Measurements from ENCODE around the gene SEPTIN1. TPM values are rescaled to one million over a fixed set of nuclear protein-coding genes. Genes with fewer than 3 reads are reported as not detected.
A peak's percentile ranks its signal among the peaks of the same experiment; 100 is the strongest.

SEPTIN1 gene
- polyA plus RNA-seq (2012; ENCODE audit: low read depth, missing spikeins) = 80.3 TPM

- peak; percentile 96 for FAIRE-seq
- TF ChIP-seq POU2F2 (IDR thresholded peaks at IDR 0.05; ENCODE audit: low read depth, low read length) (peak; percentile 34; the same call in 1 of the 2 replicates), TAF1 (IDR thresholded peaks at IDR 0.05; ENCODE audit: low read depth, low read length) (no peak), POLR2AphosphoS5 (IDR thresholded peaks at IDR 0.05; ENCODE audit: low read depth, low read length) (peak; percentile 48; the same call in 1 of the 2 replicates), SPI1 (IDR thresholded peaks at IDR 0.05; ENCODE audit: low read depth, low read length) (peak; percentile 75), PAX5 (IDR thresholded peaks at IDR 0.05; ENCODE audit: insufficient read depth, low read length, severe bottlenecking) (no peak), POLR2A (IDR thresholded peaks at IDR 0.05; ENCODE audit: low read depth, low read length) (peak; percentile 71)
- DNase-seq (ENCODE audit: insufficient read length, low spot score) = peak; percentile 59
These were observed at the start of gene SEPTIN1 for GRCh38 chr16:30382111-30382881. Gene SEPTIN1 (minus strand): TSS chr16:30382561. CDS start chr16:30382542, 19 bp downstream.

- DNase-seq (ENCODE audit: insufficient read length, low spot score) (no peak), FAIRE-seq (no peak)
- TF ChIP-seq POLR2AphosphoS5 (IDR thresholded peaks at IDR 0.05; ENCODE audit: low read depth, low read length) (no peak), PAX5 (IDR thresholded peaks at IDR 0.05; ENCODE audit: insufficient read depth, low read length, severe bottlenecking) (no peak), POU2F2 (IDR thresholded peaks at IDR 0.05; ENCODE audit: low read depth, low read length) (no peak), TAF1 (IDR thresholded peaks at IDR 0.05; ENCODE audit: low read depth, low read length) (no peak), SPI1 (IDR thresholded peaks at IDR 0.05; ENCODE audit: low read depth, low read length) (no peak), POLR2A (IDR thresholded peaks at IDR 0.05; ENCODE audit: low read depth, low read length) (no peak)
These were observed 48.1 kb upstream of the SEPTIN1 start for GRCh38 chr16:30430428-30430970.

GRCh38 chr16:30429678-30430427 lies 47.5 kb upstream of the SEPTIN1 start, which contains the start of gene DCTPP1:
Gene DCTPP1 (minus strand): TSS chr16:30430030. CDS start chr16:30429980, 50 bp downstream.
- peak; percentile 90 for FAIRE-seq
- TF ChIP-seq POLR2AphosphoS5 (IDR thresholded peaks at IDR 0.05; ENCODE audit: low read depth, low read length) (peak; percentile 28; the same call in 1 of the 2 replicates), POLR2A (IDR thresholded peaks at IDR 0.05; ENCODE audit: low read depth, low read length) (peak; percentile 67; the same call in 1 of the 2 replicates), SPI1 (IDR thresholded peaks at IDR 0.05; ENCODE audit: low read depth, low read length) (peak; percentile 27; the same call in 1 of the 2 replicates), PAX5 (IDR thresholded peaks at IDR 0.05; ENCODE audit: insufficient read depth, low read length, severe bottlenecking) (no peak), TAF1 (IDR thresholded peaks at IDR 0.05; ENCODE audit: low read depth, low read length) (peak; percentile 66; the same call in 1 of the 2 replicates), POU2F2 (IDR thresholded peaks at IDR 0.05; ENCODE audit: low read depth, low read length) (peak; percentile 85)
- DNase-seq (ENCODE audit: insufficient read length, low spot score) = peak; percentile 89

- TF ChIP-seq PAX5 (IDR thresholded peaks at IDR 0.05; ENCODE audit: insufficient read depth, low read length, severe bottlenecking) = no peak
- TF ChIP-seq POLR2AphosphoS5 (IDR thresholded peaks at IDR 0.05; ENCODE audit: low read depth, low read length) = 0 out of 2 replicates have a peak, but pooled peaks have one; percentile 11
- FAIRE-seq = no peak
- DNase-seq (ENCODE audit: insufficient read length, low spot score) = no peak
These were observed 47.0 kb upstream of the SEPTIN1 start for GRCh38 chr16:30429418-30429677.

- no peak for TF ChIP-seq TAF1 (IDR thresholded peaks at IDR 0.05; ENCODE audit: low read depth, low read length)
- no peak for TF ChIP-seq POU2F2 (IDR thresholded peaks at IDR 0.05; ENCODE audit: low read depth, low read length)
- no peak for TF ChIP-seq POLR2AphosphoS5 (IDR thresholded peaks at IDR 0.05; ENCODE audit: low read depth, low read length)
- TF ChIP-seq PAX5 (IDR thresholded peaks at IDR 0.05; ENCODE audit: insufficient read depth, low read length, severe bottlenecking) = no peak
- no peak for TF ChIP-seq SPI1 (IDR thresholded peaks at IDR 0.05; ENCODE audit: low read depth, low read length)
- no peak for TF ChIP-seq POLR2A (IDR thresholded peaks at IDR 0.05; ENCODE audit: low read depth, low read length)
- no peak for DNase-seq (ENCODE audit: insufficient read length, low spot score)
- FAIRE-seq = no peak
These were observed 45.7 kb upstream of the SEPTIN1 start for GRCh38 chr16:30428055-30428454.

GRCh38 chr16:30421010-30421409 lies 38.6 kb upstream of the SEPTIN1 start:
- FAIRE-seq (no peak), DNase-seq (ENCODE audit: insufficient read length, low spot score) (no peak)
- no peak for TF ChIP-seq TAF1 (IDR thresholded peaks at IDR 0.05; ENCODE audit: low read depth, low read length)
- TF ChIP-seq PAX5 (IDR thresholded peaks at IDR 0.05; ENCODE audit: insufficient read depth, low read length, severe bottlenecking) = no peak
- no peak for TF ChIP-seq POLR2AphosphoS5 (IDR thresholded peaks at IDR 0.05; ENCODE audit: low read depth, low read length)
- TF ChIP-seq POU2F2 (IDR thresholded peaks at IDR 0.05; ENCODE audit: low read depth, low read length) = no peak
- no peak for TF ChIP-seq POLR2A (IDR thresholded peaks at IDR 0.05; ENCODE audit: low read depth, low read length)
- no peak for TF ChIP-seq SPI1 (IDR thresholded peaks at IDR 0.05; ENCODE audit: low read depth, low read length)

GRCh38 chr16:30418350-30419181 lies 36.2 kb upstream of the SEPTIN1 start:
- DNase-seq (ENCODE audit: insufficient read length, low spot score) = no peak
- no peak for FAIRE-seq
- TF ChIP-seq POU2F2 (IDR thresholded peaks at IDR 0.05; ENCODE audit: low read depth, low read length) (no peak), PAX5 (IDR thresholded peaks at IDR 0.05; ENCODE audit: insufficient read depth, low read length, severe bottlenecking) (no peak), POLR2AphosphoS5 (IDR thresholded peaks at IDR 0.05; ENCODE audit: low read depth, low read length) (no peak), SPI1 (IDR thresholded peaks at IDR 0.05; ENCODE audit: low read depth, low read length) (no peak), POLR2A (IDR thresholded peaks at IDR 0.05; ENCODE audit: low read depth, low read length) (no peak), TAF1 (IDR thresholded peaks at IDR 0.05; ENCODE audit: low read depth, low read length) (no peak)

- FAIRE-seq = peak; percentile 100
- DNase-seq (ENCODE audit: insufficient read length, low spot score) = peak; percentile 88
These were observed 35.4 kb upstream of the SEPTIN1 start for GRCh38 chr16:30417529-30418349.

More at GRCh38 chr16:30417529-30418349, 35.4 kb upstream of the SEPTIN1 start:
- TF ChIP-seq TAF1 (IDR thresholded peaks at IDR 0.05; ENCODE audit: low read depth, low read length) (no peak), POLR2AphosphoS5 (IDR thresholded peaks at IDR 0.05; ENCODE audit: low read depth, low read length) (peak; percentile 54; the same call in 1 of the 2 replicates)

Data from GM12891 (cell line).